Measurements from ENCODE around the gene KIAA1328. TPM values are rescaled to one million over a fixed set of nuclear protein-coding genes. Genes with fewer than 3 reads are reported as not detected.

The KIAA1328 gene
- total RNA-seq, 1 experiment from 2014 or later = 4.9 TPM

DNA sequence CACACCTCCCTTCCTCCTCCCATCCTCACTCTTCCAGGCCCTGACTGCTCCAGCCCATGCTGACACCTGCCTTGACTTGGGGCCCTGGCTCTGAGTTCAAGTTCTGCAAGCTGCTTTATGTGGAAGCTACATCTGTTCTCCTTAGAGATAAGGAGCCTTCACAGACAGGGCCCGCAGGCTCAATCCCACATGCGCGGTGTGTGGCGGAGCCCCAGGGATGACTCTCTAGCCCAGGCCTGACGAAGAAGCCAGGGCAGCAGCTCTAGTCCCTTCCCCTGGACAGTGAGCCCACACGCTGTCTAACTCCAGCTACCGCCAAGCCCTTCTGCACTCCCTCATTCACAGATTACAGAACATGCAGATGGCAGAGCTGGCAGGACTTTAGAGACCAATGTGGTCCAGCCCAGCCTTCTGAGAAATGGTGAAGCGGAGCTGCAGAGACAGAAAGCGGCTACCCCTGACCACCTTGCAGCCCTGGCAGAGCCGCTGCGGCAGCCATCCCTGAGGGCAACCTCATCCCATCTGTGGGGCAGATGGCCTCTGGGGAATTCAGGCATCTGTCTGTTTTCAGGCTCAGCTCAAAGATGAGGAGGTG, 432.4 kb downstream of the KIAA1328 start:
- no TSS peak for BruUV-seq (replicated peaks)
- H3K27me3 Mint-ChIP-seq (ENCODE audit: insufficient read depth, unreplicated experiment) = peaks cover 5% of the 10 kb centered on the region
- no peaks in the 10 kb centered on the region for H3K4me1 Mint-ChIP-seq (ENCODE audit: low read depth, unreplicated experiment)
- ChIA-PET POLR2A (no interaction called here), CTCF (no interaction called here)
- TF ChIP-seq, protein P1, sequence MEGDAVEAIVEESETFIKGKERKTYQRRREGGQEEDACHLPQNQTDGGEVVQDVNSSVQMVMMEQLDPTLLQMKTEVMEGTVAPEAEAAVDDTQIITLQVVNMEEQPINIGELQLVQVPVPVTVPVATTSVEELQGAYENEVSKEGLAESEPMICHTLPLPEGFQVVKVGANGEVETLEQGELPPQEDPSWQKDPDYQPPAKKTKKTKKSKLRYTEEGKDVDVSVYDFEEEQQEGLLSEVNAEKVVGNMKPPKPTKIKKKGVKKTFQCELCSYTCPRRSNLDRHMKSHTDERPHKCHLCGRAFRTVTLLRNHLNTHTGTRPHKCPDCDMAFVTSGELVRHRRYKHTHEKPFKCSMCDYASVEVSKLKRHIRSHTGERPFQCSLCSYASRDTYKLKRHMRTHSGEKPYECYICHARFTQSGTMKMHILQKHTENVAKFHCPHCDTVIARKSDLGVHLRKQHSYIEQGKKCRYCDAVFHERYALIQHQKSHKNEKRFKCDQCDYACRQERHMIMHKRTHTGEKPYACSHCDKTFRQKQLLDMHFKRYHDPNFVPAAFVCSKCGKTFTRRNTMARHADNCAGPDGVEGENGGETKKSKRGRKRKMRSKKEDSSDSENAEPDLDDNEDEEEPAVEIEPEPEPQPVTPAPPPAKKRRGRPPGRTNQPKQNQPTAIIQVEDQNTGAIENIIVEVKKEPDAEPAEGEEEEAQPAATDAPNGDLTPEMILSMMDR (IDR thresholded peaks at IDR 0.05; ENCODE audit: insufficient read depth in 1 of 2, low read depth in 1 of 2, low read length in 1 of 2, severe bottlenecking in 1 of 2, unreplicated experiment in 1 of 2) = no peak
- no peak overlapping the region for H3K27ac Mint-ChIP-seq (ENCODE audit: unreplicated experiment)
- H3K9me3 Mint-ChIP-seq (ENCODE audit: unreplicated experiment) = no peaks in the 10 kb centered on the region
- no peaks in the 10 kb centered on the region for H3K4me1 ChIP-seq
- no peaks in the 10 kb centered on the region for H3K36me3 ChIP-seq (ENCODE audit: control insufficient read depth, insufficient read depth, low read length)
- peaks cover 6% of the 10 kb centered on the region for H3K36me3 Mint-ChIP-seq (ENCODE audit: insufficient read depth, unreplicated experiment)
- H3K9me3 ChIP-seq = no peaks in the 10 kb centered on the region
- H3K4me3 ChIP-seq (ENCODE audit: low read depth, low read length) = no peak overlapping the region
- no peaks in the 10 kb centered on the region for H3K27me3 ChIP-seq (replicated peaks; ENCODE audit: control insufficient read depth, insufficient read depth, low read length)
- intact Hi-C loops (cut with micrococcal nuclease; ENCODE audit: unreplicated experiment) = no loop called here
- H3K4me3 Mint-ChIP-seq (ENCODE audit: unreplicated experiment) = no peak overlapping the region
- DNase-seq = no peak

DNA sequence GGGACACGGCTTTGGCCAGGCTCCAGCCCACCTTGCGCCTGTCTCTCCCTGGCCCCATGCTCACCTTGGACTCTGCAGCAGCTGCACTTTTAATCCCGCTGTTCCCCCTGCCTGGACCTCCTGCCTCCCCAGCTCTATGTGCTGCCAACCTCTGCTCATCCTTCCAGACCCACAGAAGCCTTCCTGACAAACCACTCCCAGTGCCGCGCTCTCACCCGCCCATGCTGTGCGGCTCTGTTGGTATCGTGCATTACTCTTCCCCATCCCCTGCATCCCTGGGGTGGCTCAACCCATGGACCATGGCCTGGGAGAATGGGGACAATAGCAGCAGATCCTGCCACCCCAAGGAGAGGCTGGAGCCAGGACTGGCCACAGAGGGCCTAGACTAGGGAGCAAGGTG, 433.1 kb downstream of the KIAA1328 start:
- no peak for DNase-seq
- Mint-ChIP-seq H3K9me3 (ENCODE audit: unreplicated experiment) (no peaks in the 10 kb centered on the region), H3K27me3 (ENCODE audit: insufficient read depth, unreplicated experiment) (peaks cover 5% of the 10 kb centered on the region), H3K36me3 (ENCODE audit: insufficient read depth, unreplicated experiment) (peaks cover 6% of the 10 kb centered on the region), H3K4me1 (ENCODE audit: low read depth, unreplicated experiment) (no peaks in the 10 kb centered on the region), H3K27ac (ENCODE audit: unreplicated experiment) (no peak overlapping the region), H3K4me3 (ENCODE audit: unreplicated experiment) (no peak overlapping the region)
- no peak overlapping the region for H3K4me3 ChIP-seq (ENCODE audit: low read depth, low read length)
- TF ChIP-seq, protein P1 (IDR thresholded peaks at IDR 0.05; ENCODE audit: insufficient read depth in 1 of 2, low read depth in 1 of 2, low read length in 1 of 2, severe bottlenecking in 1 of 2, unreplicated experiment in 1 of 2) = no peak
- intact Hi-C loops (cut with micrococcal nuclease; ENCODE audit: unreplicated experiment) = no loop called here
- no TSS peak for BruUV-seq (replicated peaks)
- no peaks in the 10 kb centered on the region for H3K27me3 ChIP-seq (replicated peaks; ENCODE audit: control insufficient read depth, insufficient read depth, low read length)
- POLR2A ChIA-PET = no interaction called here
- H3K4me1 ChIP-seq = no peaks in the 10 kb centered on the region
- no peaks in the 10 kb centered on the region for H3K9me3 ChIP-seq
- no peaks in the 10 kb centered on the region for H3K36me3 ChIP-seq (ENCODE audit: control insufficient read depth, insufficient read depth, low read length)
- CTCF ChIA-PET = no interaction called here

DNA sequence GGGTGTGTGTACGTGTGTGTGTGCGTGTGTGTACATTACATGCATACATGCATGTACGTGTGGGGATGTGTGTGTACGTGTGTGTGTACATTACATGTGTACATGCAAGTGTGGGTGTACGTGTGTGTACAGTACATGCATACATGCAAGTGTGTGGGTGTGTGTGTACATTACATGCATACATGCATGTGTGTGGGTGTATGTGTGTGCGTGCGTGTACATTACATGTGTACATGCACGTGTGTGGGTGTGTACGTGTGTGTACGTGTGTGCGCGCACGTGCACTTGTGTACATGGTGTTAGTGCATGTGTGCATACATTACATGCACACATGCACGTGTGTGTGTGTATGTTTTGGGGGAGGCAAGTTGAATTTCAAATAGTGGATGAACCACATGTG, 436.0 kb downstream of the KIAA1328 start:
- TF ChIP-seq, protein P1 (IDR thresholded peaks at IDR 0.05; ENCODE audit: insufficient read depth in 1 of 2, low read depth in 1 of 2, low read length in 1 of 2, severe bottlenecking in 1 of 2, unreplicated experiment in 1 of 2) = no peak
- peaks cover 6% of the 10 kb centered on the region for H3K36me3 Mint-ChIP-seq (ENCODE audit: insufficient read depth, unreplicated experiment)
- no peaks in the 10 kb centered on the region for H3K27me3 ChIP-seq (replicated peaks; ENCODE audit: control insufficient read depth, insufficient read depth, low read length)
- H3K9me3 Mint-ChIP-seq (ENCODE audit: unreplicated experiment) = no peaks in the 10 kb centered on the region
- no peaks in the 10 kb centered on the region for H3K36me3 ChIP-seq (ENCODE audit: control insufficient read depth, insufficient read depth, low read length)
- intact Hi-C loops (cut with micrococcal nuclease; ENCODE audit: unreplicated experiment) = no loop called here
- no peak for DNase-seq
- H3K4me3 Mint-ChIP-seq (ENCODE audit: unreplicated experiment) = no peak overlapping the region
- H3K4me1 Mint-ChIP-seq (ENCODE audit: low read depth, unreplicated experiment) = no peaks in the 10 kb centered on the region
- H3K4me1 ChIP-seq = no peaks in the 10 kb centered on the region
- ChIA-PET CTCF (no interaction called here), POLR2A (no interaction called here)
- peaks cover 2% of the 10 kb centered on the region for H3K27me3 Mint-ChIP-seq (ENCODE audit: insufficient read depth, unreplicated experiment)
- H3K4me3 ChIP-seq (ENCODE audit: low read depth, low read length) = no peak overlapping the region
- no peaks in the 10 kb centered on the region for H3K9me3 ChIP-seq
- no peak overlapping the region for H3K27ac Mint-ChIP-seq (ENCODE audit: unreplicated experiment)
- BruUV-seq (replicated peaks) = no TSS peak

All from Caco-2 (cell line).